Measurements from ENCODE around the gene SNAP47. TPM values are rescaled to one million over a fixed set of nuclear protein-coding genes. Genes with fewer than 3 reads are reported as not detected.

The SNAP47 gene
- total RNA-seq, 4 donors from 2014 or later, result 24.1 to 49.0 (median 38.4) TPM

GRCh38 chr1:227766015-227766634, 30.9 kb downstream of the SNAP47 start:
- intact Hi-C loops (cut with DNase I; ENCODE audit: low total_unique reads), result no loop called here

GRCh38 chr1:227766653-227767277, 31.5 kb downstream of the SNAP47 start:
- Histone ChIP-seq H3K4me1 (peaks cover 13 to 22% (median 18%) of the 10 kb centered on the region in 4 donors), H3K27ac (peak overlapping the region in 1 of 4 donors; percentile 2), H3K36me3 (peaks cover 0 to 5% (median 0%) of the 10 kb centered on the region in 4 donors), H3K4me3 (no peak overlapping the region), H3K9me3 (no peaks in the 10 kb centered on the region), H3K27me3 (no peaks in the 10 kb centered on the region)
- intact Hi-C loops (cut with DNase I; ENCODE audit: low total_unique reads) (no loop called here), in situ Hi-C loops (cut with MboI; ENCODE audit: low pct_ligation_motif_present in 1 of 4, low pct_unique_long_range_greater_than_20kb in 1 of 4, low sequenced_read_pairs in 3 of 4) (loop anchor here (5.0 to 25.0 kb wide), 4 partner anchors 168 to 196 kb away; partner anchors contain the start of gene WNT9A (in 1 of the 4))
- TF ChIP-seq POLR2AphosphoS5 (IDR thresholded peaks at IDR 0.05) (no peak), CTCF (IDR thresholded peaks at IDR 0.05) (no peak), POLR2A (IDR thresholded peaks at IDR 0.05) (no peak), EP300 (IDR thresholded peaks at IDR 0.05; ENCODE audit: low read depth) (no peak)
- no peak for DNase-seq
- 76% methylated on average over 19 of the region's 19 CpGs; no CpG with 5 or more reads in 1 of the 2 donors for WGBS, 2 donors (ENCODE audit: low coverage in 1 of 2)

More at GRCh38 chr1:227766015-227766634, 30.9 kb downstream of the SNAP47 start:
- TF ChIP-seq EP300 (IDR thresholded peaks at IDR 0.05; ENCODE audit: low read depth), result no peak
- peak in 2 of 3 donors; percentile 5 to 42 for TF ChIP-seq POLR2AphosphoS5 (IDR thresholded peaks at IDR 0.05)
- TF ChIP-seq POLR2A (IDR thresholded peaks at IDR 0.05), result no peak
- no peak for TF ChIP-seq CTCF (IDR thresholded peaks at IDR 0.05)
- peaks cover 0 to 5% (median 0%) of the 10 kb centered on the region in 4 donors for H3K36me3 ChIP-seq
- peak overlapping the region in 1 of 4 donors; percentile 5 for H3K27ac ChIP-seq
- no peak overlapping the region for H3K4me3 ChIP-seq
- peak; percentile 68 for DNase-seq
- H3K4me1 ChIP-seq, result peaks cover 13 to 22% (median 18%) of the 10 kb centered on the region in 4 donors
- in situ Hi-C loops (cut with MboI; ENCODE audit: low pct_ligation_motif_present in 1 of 4, low pct_unique_long_range_greater_than_20kb in 1 of 4, low sequenced_read_pairs in 3 of 4), result loop anchor here (5.0 to 25.0 kb wide), 4 partner anchors 169 to 196 kb away; partner anchors contain the start of gene WNT9A (in 1 of the 4)
- H3K27me3 ChIP-seq, result no peaks in the 10 kb centered on the region
- WGBS, 2 donors (ENCODE audit: low coverage in 1 of 2), result 51% methylated on average over 13 of the region's 17 CpGs; no CpG with 5 or more reads in 1 of the 2 donors
- H3K9me3 ChIP-seq, result no peaks in the 10 kb centered on the region

DNA sequence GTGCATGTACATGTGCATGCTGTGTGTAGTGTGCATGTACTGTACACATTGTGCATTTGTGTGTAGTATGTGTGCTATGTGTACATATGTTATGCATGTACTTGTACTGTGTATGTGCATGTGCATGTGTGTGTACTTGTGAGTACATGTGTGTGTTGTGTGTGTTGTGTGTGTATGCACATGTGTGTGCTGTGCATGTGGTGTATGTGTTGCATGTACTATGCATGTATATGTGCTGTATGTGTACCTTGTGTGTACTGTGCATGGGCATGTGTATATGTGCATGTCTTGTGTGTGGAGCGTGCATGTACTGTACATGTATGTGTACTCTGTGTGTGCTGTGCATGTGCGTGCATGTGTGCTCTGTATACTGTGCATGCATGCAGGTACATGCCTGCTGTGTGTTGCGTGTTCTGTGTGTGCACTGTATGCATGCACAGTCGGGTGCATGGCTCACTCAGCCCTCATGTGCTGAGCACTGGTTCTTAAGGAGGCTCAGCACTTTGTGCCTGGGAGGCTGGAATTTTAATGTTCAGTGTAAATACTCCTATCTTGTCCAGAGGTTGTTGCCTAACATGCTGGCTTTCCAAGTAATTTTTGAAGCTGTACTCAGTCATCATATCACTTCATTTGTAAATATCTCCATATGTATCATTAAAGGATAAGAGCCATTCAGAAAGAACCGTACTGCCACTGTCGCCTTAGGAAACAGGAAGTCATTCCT, 32.3 kb downstream of the SNAP47 start:
- H3K36me3 ChIP-seq, result peaks cover 0 to 5% (median 0%) of the 10 kb centered on the region in 4 donors
- intact Hi-C loops (cut with DNase I; ENCODE audit: low total_unique reads), result no loop called here
- in situ Hi-C loops (cut with MboI; ENCODE audit: low pct_ligation_motif_present in 1 of 4, low pct_unique_long_range_greater_than_20kb in 1 of 4, low sequenced_read_pairs in 3 of 4), result loop anchor here (5.0 to 25.0 kb wide), 4 partner anchors 167 to 195 kb away; partner anchors contain the start of gene WNT9A (in 1 of the 4)

More for the DNA sequence above, 32.3 kb downstream of the SNAP47 start:
- Histone ChIP-seq H3K27ac (no peak overlapping the region), H3K4me1 (peaks cover 7 to 15% (median 12%) of the 10 kb centered on the region in 4 donors), H3K27me3 (no peaks in the 10 kb centered on the region), H3K4me3 (no peak overlapping the region), H3K9me3 (no peaks in the 10 kb centered on the region)
- WGBS, 2 donors (ENCODE audit: low coverage in 1 of 2), result 96% methylated on average over 6 of the region's 6 CpGs; no CpG with 5 or more reads in 1 of the 2 donors
- TF ChIP-seq POLR2AphosphoS5 (IDR thresholded peaks at IDR 0.05) (no peak), POLR2A (IDR thresholded peaks at IDR 0.05) (no peak), CTCF (IDR thresholded peaks at IDR 0.05) (no peak), EP300 (IDR thresholded peaks at IDR 0.05; ENCODE audit: low read depth) (no peak)
- no peak for DNase-seq
